RCC 7860 (cell line): ENCODE measurements around the gene NUDT14.

Experiments
- DNase-seq: peaks from one replicate; pipeline ENCODE4 v3.0.0-alpha.2; 2015; ENCODE audit warnings: low spot score
- FAIRE-seq: peaks from 2 replicates; lab custom pipeline; 2012; peaks lifted over from hg19 to GRCh38; lab: Jason Lieb, UNC

Gene NUDT14

GRCh38 chr14:105147671-105148603 is 33.2 kb downstream of the NUDT14 start:
- DNase-seq (no peak), FAIRE-seq (no peak)

- DNase-seq (no peak), FAIRE-seq (no peak)
Observed at GRCh38 chr14:105146976-105147635, 34.0 kb downstream of the NUDT14 start.

GRCh38 chr14:105146181-105146975 is 34.7 kb downstream of the NUDT14 start:
- no peak for FAIRE-seq
- no peak for DNase-seq

DNA sequence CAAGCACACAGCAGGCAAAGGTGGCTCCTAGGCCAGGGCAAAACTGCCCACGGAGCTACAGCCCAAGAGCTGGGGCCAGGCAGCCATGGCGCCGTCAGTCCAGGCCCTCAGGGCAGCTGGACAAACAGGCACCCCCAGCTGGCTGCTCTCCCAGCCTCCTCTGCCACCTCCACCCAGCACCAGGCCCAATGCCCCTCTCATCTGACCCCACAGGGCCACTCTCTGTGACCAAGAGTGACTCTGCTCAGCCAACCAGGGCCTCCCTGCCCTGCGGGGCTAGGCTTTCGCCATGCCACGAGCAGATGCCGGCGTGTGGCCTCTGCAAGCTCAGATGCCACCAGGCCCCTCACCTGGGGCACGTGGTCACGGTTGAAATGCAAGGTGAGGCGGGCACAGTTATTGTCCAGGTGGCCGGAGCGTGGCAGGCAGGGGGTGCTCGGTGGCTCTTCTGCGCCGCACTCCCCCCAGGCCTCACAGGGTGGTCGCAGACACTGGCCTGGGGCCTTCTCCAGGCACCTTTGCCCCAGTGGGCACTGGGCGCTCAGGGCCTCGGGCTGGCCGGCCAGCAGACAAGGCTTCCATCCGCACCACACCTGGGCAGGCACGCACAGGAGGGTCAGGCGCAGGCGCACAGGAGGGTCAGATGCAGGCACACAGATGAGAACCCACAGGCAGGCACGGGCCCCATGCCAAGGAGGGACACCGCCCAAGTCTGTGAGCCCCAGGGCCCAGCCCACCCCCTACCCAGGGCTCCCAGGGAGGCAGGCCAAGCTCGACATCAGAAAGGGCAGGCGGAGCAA is 35.5 kb downstream of the NUDT14 start:
- DNase-seq (no peak), FAIRE-seq (no peak)

GRCh38 chr14:105144666-105145380 is 36.3 kb downstream of the NUDT14 start:
- FAIRE-seq (no peak), DNase-seq (no peak)

- FAIRE-seq: no peak
Observed at GRCh38 chr14:105144026-105144665, 37.0 kb downstream of the NUDT14 start.

DNA sequence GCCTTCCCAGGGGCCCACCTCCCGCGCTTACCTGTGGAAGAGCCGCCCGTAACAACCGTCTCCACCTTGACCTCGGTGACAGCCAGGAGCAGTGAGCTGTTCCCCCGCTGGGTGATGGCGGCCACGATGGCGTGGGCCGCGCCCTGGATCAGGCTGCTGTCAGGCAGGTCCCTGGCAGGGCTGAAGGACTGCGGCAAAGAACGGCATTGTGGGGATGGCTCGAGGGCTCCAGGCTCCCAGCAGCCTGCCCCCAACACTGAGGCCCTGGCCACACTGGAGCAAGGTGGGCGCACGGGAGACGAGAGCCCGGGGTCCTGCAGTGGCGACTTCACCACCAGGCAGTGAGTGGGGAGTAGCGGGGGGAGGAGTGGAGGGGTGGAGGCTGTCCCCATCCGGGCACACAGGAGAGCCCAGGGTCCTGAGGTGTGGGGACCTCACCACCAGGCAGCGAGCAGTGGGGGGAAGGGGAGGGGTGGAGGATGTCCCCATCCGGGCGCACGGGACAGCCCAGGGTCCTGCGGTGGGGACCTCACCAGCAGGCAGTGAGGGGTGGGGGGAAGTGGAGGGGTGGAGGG is 37.6 kb downstream of the NUDT14 start:
- no peak for DNase-seq
- no peak for FAIRE-seq

More at GRCh38 chr14:105144026-105144665, 37.0 kb downstream of the NUDT14 start:
- no peak for DNase-seq

- no peak for FAIRE-seq
- no peak for DNase-seq
Observed at GRCh38 chr14:105142651-105143450, 38.3 kb downstream of the NUDT14 start.

DNA sequence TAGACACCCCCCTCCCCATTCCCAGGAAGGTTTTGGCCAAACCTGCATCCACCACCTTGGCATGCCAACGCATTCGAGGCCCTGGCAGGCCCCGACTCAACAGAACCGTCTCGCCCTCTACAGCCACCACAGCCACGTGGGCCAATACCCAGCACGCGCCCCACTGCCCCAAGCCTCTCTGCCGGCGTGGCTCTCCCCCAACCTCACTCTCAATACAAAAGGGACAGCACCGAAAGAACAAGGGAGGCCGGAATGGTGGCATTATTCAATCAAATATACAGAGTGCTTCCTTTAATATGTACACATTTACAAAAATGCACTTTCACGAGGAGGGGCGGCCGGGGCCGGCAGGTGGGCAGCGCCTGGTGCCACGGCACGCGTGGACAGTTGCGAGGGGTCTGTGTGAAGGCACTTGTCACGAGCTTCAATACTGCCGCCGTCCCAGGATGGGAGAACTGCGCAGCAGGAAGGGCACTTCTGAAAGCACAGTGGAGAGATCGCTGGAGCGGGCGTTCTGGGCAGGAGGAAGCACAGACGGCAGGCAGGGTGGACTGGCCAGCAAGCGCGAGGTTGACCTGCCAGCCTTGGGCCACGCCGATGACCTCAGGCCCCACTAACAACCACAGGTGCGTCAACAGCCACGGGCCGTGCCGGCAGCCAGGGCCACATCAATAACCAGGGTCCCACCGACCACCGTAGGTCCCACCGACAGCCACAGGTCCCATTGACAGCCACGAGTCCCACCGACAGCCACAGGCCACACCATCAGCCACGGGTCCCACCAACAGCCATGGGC is 39.4 kb downstream of the NUDT14 start:
- no peak for DNase-seq
- no peak for FAIRE-seq

GRCh38 chr14:105141026-105141425 is 40.1 kb downstream of the NUDT14 start:
- DNase-seq (no peak), FAIRE-seq (no peak)

GRCh38 chr14:105140581-105140980 is 40.5 kb downstream of the NUDT14 start:
- DNase-seq (no peak), FAIRE-seq (no peak)

DNA sequence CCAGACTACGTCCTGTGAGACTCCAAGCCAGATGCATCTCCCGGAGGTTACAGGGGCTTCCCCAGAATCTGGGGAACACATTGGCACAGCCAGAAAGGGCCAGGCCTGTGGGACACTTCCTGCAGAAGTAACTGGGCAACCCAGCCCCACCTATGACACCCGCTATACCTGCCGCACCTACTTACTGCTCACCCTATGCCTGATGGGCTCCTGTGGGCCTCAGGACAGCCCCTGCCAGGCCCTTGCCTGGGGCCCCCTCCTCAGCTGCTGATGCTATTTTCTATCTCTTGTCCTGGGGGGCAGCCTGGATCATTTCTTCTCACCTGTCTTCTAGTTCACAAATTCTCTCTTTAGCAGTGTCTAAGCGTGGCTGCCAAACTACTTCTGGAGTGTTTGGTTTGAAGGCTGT is 41.3 kb downstream of the NUDT14 start:
- FAIRE-seq (no peak), DNase-seq (no peak)

- DNase-seq (no peak), FAIRE-seq (no peak)
Observed at GRCh38 chr14:105139212-105139825, 41.8 kb downstream of the NUDT14 start.

DNA sequence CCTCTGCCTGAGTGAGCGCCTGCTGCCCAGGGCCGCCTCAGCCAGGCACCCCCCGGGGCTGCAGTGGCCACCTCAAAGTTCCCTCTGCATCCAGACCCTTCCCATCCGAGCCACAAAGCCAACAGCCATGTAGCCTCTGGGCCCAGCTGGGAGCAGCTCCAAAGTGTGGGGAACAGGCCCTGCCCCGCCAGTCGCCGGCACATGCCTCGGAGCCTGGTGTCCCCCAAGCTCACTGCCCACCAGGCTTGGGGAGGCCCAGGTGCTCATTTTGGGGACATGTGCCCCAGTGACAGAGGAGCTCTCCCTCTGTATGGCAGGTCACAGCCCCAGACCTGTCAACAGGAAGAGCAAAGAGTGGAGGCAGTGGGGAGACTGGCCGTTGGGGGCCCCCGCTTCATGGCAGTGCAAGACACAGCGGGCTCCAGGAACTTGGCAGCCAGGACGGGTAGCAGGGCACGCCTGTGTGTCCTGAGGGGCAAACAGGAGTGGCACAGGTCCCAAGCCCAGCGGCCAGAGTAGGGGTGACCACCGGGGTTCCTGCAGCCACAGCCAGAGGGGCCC is 42.5 kb downstream of the NUDT14 start:
- no peak for FAIRE-seq
- DNase-seq: no peak

GRCh38 chr14:105138021-105138541 is 43.0 kb downstream of the NUDT14 start:
- no peak for FAIRE-seq
- no peak for DNase-seq

GRCh38 chr14:105137481-105138020 is 43.6 kb downstream of the NUDT14 start:
- DNase-seq (no peak), FAIRE-seq (no peak)
